HepG2 (cell line): ENCODE measurements around the gene LDLRAD3. TPM values are rescaled to one million over a fixed set of nuclear protein-coding genes. Genes with fewer than 3 reads are reported as not detected.

Experiments
- ARNTL ChIP-seq: sonication (generic); formaldehyde crosslinking; IDR thresholded peaks from 2 replicates; pipeline ENCODE4 v1.4.0; 2020; ENCODE audit warnings: mild to moderate bottlenecking, missing genetic modification reagents
- GATA4 ChIP-seq: sonication (generic); IDR thresholded peaks from 2 replicates; pipeline ENCODE4 v1.6.1; 2016; ENCODE audit warnings: antibody characterized with exemption, low read depth, borderline replicate concordance
- ONECUT2 ChIP-seq: sonication (generic); formaldehyde crosslinking; IDR thresholded peaks from 2 replicates; pipeline ENCODE4 v1.4.0; 2020; ENCODE audit warnings: missing genetic modification reagents
- RFXANK ChIP-seq: IDR thresholded peaks from 2 replicates; pipeline ENCODE4 v1.6.1; 2016
- SETDB1 ChIP-seq: sonication (generic); formaldehyde crosslinking; IDR thresholded peaks from 2 replicates; pipeline ENCODE4 v1.5.1; 2020; ENCODE audit warnings: missing genetic modification reagents, mild to moderate bottlenecking, borderline replicate concordance
- SMC3 ChIP-seq: IDR thresholded peaks from 2 replicates; pipeline ENCODE4 v1.6.1; 2011; ENCODE audit warnings: low read length, improper control_type of control experiment
- SPEN ChIP-seq: sonication (generic); formaldehyde crosslinking; IDR thresholded peaks from 2 replicates; pipeline ENCODE4 v1.5.1; 2020; ENCODE audit warnings: low read depth, mild to moderate bottlenecking, missing genetic modification reagents
- STAG1 ChIP-seq: sonication (generic); formaldehyde crosslinking; IDR thresholded peaks from 2 replicates; pipeline ENCODE4 v1.4.0; 2020; ENCODE audit warnings: missing genetic modification reagents
- ZBTB20 ChIP-seq: sonication (generic); formaldehyde crosslinking; IDR thresholded peaks from 2 replicates; pipeline ENCODE4 v1.8.1; 2023; ENCODE audit warnings: missing genetic modification reagents, low read depth, mild to moderate bottlenecking, borderline replicate concordance
- ZNF235 ChIP-seq: sonication (generic); formaldehyde crosslinking; IDR thresholded peaks from 2 replicates; pipeline ENCODE4 v1.8.1; 2023; ENCODE audit warnings: mild to moderate bottlenecking, missing genetic modification reagents, borderline replicate concordance
- ZNF263 ChIP-seq: sonication (generic); formaldehyde crosslinking; IDR thresholded peaks from 2 replicates; pipeline ENCODE4 v1.4.0; 2020; ENCODE audit warnings: missing genetic modification reagents
- ZNF841 ChIP-seq: sonication (generic); formaldehyde crosslinking; IDR thresholded peaks from 2 replicates; pipeline ENCODE4 v1.8.1; 2023; ENCODE audit warnings: missing genetic modification reagents, borderline replicate concordance
- polyA plus RNA-seq, 8 experiments: library from polyadenylated mRNA; depleted of rRNA in 3 of 8; stranded (reverse) in 7 of 8; unstranded in 1 of 8; fragments of >200 nt; fragmentation: Illumina TruSeq in 4 of 8; extraction: Trizol in 4 of 8; gene quantifications; 2 replicates each; pipeline versions ENCODE4 v1.2.1 to v1.2.3, GENCODE V29; 2011 to 2016; ENCODE audit warnings: low read depth in 4 of 8, missing spikeins in 1 of 8, mixed read lengths in 1 of 8; ENCODE audit not compliant: insufficient read depth in 1 of 8
- total RNA-seq, 5 experiments: library from RNA; depleted of rRNA; stranded (reverse); fragments of >200 nt; fragmentation: Illumina TruSeq; extraction: Trizol; gene quantifications; 2 replicates each; pipeline ENCODE4 v1.2.3, GENCODE V29; 2016; ENCODE audit warnings: low read depth in 1 of 5
- TF ChIP-seq, protein P1 (sequence below): sonication (generic); formaldehyde crosslinking; IDR thresholded peaks from 2 replicates; pipeline ENCODE4 v1.4.0; 2020; ENCODE audit warnings: mild to moderate bottlenecking, missing genetic modification reagents, borderline replicate concordance
- TF ChIP-seq, protein P2 (sequence below): sonication (generic); formaldehyde crosslinking; IDR thresholded peaks from 2 replicates; pipeline ENCODE4 v1.5.1; 2020; ENCODE audit warnings: mild to moderate bottlenecking, missing genetic modification reagents, moderate library complexity
- TF ChIP-seq, protein P3 (sequence below): sonication (generic); formaldehyde crosslinking; IDR thresholded peaks from 2 replicates; pipeline ENCODE4 v1.5.0; 2020; ENCODE audit warnings: missing genetic modification reagents, mild to moderate bottlenecking, borderline replicate concordance
- TF ChIP-seq, protein P4 (sequence below): IDR thresholded peaks from 2 replicates; pipeline ENCODE4 v1.6.1; 2016; ENCODE audit warnings: missing compliant biosample characterization, missing genetic modification reagents, borderline replicate concordance
- TF ChIP-seq, protein P5 (sequence below): sonication (generic); formaldehyde crosslinking; IDR thresholded peaks from 2 replicates; pipeline ENCODE4 v1.4.0; 2020; ENCODE audit warnings: low read depth, mild to moderate bottlenecking, missing genetic modification reagents
- TF ChIP-seq, protein P6 (sequence below): sonication (generic); formaldehyde crosslinking; IDR thresholded peaks from 2 replicates; pipeline ENCODE4 v1.5.0; 2020; ENCODE audit warnings: missing genetic modification reagents

The LDLRAD3 gene
- total and polyA plus RNA-seq, 2 of the 13 experiments (the other 11 are each of a cell fraction or from before 2014, with no cell fraction given) = 0.50 to 0.60 TPM

DNA sequence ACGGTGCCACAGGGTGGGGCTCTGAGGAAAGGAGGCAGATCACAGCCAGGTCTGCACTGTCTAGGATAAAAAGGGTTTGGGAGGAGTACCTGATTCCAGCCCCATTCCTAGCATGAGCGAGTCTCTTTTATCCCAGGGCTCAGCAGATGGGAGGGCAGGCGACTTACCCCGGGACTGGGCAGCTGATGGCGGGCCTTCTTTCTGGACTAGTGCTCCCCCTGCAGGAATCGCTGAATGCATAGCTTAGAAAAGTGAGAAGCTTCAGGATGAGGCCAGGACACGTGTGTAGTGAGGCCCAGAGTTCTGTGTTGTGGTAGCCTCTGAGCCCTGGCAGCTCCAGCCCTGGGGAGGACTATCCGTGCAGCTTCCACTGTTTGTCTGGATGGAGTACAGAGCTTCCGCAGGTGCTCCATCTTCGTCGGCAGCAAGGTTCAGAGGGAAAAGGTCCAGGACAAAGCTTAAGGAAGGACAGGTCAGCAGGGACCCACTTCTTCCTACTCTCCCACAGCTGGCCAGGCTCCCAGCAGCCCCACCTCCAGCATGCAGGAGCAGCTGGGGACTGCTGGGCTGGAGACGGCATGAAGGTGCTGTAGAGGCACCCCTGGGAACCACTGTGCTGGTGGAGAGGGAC lies 315.0 kb downstream of the LDLRAD3 start (continued):
- TF ChIP-seq, protein P1, sequence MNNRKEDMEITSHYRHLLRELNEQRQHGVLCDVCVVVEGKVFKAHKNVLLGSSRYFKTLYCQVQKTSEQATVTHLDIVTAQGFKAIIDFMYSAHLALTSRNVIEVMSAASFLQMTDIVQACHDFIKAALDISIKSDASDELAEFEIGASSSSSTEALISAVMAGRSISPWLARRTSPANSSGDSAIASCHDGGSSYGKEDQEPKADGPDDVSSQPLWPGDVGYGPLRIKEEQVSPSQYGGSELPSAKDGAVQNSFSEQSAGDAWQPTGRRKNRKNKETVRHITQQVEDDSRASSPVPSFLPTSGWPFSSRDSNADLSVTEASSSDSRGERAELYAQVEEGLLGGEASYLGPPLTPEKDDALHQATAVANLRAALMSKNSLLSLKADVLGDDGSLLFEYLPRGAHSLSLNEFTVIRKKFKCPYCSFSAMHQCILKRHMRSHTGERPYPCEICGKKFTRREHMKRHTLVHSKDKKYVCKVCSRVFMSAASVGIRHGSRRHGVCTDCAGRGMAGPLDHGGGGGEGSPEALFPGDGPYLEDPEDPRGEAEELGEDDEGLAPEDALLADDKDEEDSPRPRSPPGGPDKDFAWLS = no peak
- peak; percentile 61 for TF ChIP-seq STAG1 (CRISPR knock-in tag)
- TF ChIP-seq ZNF263 (CRISPR knock-in tag) = peak; percentile 76
- TF ChIP-seq RFXANK (CRISPR knock-in tag) = no peak
- TF ChIP-seq, protein P2, sequence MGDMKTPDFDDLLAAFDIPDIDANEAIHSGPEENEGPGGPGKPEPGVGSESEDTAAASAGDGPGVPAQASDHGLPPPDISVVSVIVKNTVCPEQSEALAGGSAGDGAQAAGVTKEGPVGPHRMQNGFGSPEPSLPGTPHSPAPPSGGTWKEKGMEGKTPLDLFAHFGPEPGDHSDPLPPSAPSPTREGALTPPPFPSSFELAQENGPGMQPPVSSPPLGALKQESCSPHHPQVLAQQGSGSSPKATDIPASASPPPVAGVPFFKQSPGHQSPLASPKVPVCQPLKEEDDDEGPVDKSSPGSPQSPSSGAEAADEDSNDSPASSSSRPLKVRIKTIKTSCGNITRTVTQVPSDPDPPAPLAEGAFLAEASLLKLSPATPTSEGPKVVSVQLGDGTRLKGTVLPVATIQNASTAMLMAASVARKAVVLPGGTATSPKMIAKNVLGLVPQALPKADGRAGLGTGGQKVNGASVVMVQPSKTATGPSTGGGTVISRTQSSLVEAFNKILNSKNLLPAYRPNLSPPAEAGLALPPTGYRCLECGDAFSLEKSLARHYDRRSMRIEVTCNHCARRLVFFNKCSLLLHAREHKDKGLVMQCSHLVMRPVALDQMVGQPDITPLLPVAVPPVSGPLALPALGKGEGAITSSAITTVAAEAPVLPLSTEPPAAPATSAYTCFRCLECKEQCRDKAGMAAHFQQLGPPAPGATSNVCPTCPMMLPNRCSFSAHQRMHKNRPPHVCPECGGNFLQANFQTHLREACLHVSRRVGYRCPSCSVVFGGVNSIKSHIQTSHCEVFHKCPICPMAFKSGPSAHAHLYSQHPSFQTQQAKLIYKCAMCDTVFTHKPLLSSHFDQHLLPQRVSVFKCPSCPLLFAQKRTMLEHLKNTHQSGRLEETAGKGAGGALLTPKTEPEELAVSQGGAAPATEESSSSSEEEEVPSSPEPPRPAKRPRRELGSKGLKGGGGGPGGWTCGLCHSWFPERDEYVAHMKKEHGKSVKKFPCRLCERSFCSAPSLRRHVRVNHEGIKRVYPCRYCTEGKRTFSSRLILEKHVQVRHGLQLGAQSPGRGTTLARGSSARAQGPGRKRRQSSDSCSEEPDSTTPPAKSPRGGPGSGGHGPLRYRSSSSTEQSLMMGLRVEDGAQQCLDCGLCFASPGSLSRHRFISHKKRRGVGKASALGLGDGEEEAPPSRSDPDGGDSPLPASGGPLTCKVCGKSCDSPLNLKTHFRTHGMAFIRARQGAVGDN = peak; percentile 24; the same call in 1 of the 2 replicates
- TF ChIP-seq, protein P3, sequence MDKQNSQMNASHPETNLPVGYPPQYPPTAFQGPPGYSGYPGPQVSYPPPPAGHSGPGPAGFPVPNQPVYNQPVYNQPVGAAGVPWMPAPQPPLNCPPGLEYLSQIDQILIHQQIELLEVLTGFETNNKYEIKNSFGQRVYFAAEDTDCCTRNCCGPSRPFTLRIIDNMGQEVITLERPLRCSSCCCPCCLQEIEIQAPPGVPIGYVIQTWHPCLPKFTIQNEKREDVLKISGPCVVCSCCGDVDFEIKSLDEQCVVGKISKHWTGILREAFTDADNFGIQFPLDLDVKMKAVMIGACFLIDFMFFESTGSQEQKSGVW (CRISPR knock-in tag) = no peak
- TF ChIP-seq ONECUT2 (CRISPR knock-in tag) = no peak
- peak; percentile 37; the same call in 1 of the 2 replicates for TF ChIP-seq SMC3
- no peak for TF ChIP-seq ZNF841 (CRISPR knock-in tag)
- no peak for TF ChIP-seq ZBTB20 (CRISPR knock-in tag)
- TF ChIP-seq, protein P4, sequence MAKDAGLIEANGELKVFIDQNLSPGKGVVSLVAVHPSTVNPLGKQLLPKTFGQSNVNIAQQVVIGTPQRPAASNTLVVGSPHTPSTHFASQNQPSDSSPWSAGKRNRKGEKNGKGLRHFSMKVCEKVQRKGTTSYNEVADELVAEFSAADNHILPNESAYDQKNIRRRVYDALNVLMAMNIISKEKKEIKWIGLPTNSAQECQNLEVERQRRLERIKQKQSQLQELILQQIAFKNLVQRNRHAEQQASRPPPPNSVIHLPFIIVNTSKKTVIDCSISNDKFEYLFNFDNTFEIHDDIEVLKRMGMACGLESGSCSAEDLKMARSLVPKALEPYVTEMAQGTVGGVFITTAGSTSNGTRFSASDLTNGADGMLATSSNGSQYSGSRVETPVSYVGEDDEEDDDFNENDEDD (CRISPR knock-in tag) = peak; percentile 23; the same call in 1 of the 2 replicates
- no peak for TF ChIP-seq SPEN (CRISPR knock-in tag)
- TF ChIP-seq, protein P5, sequence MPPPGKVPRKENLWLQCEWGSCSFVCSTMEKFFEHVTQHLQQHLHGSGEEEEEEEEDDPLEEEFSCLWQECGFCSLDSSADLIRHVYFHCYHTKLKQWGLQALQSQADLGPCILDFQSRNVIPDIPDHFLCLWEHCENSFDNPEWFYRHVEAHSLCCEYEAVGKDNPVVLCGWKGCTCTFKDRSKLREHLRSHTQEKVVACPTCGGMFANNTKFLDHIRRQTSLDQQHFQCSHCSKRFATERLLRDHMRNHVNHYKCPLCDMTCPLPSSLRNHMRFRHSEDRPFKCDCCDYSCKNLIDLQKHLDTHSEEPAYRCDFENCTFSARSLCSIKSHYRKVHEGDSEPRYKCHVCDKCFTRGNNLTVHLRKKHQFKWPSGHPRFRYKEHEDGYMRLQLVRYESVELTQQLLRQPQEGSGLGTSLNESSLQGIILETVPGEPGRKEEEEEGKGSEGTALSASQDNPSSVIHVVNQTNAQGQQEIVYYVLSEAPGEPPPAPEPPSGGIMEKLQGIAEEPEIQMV (CRISPR knock-in tag) = no peak
- TF ChIP-seq SETDB1 = no peak
- TF ChIP-seq GATA4 = no peak
- no peak for TF ChIP-seq ZNF235 (CRISPR knock-in tag)
- no peak for TF ChIP-seq ARNTL
- TF ChIP-seq, protein P6, sequence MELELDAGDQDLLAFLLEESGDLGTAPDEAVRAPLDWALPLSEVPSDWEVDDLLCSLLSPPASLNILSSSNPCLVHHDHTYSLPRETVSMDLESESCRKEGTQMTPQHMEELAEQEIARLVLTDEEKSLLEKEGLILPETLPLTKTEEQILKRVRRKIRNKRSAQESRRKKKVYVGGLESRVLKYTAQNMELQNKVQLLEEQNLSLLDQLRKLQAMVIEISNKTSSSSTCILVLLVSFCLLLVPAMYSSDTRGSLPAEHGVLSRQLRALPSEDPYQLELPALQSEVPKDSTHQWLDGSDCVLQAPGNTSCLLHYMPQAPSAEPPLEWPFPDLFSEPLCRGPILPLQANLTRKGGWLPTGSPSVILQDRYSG = no peak
